ENCODE measurements around the gene SEPTIN6. TPM values are rescaled to one million over a fixed set of nuclear protein-coding genes. Genes with fewer than 3 reads are reported as not detected.

The SEPTIN6 gene
- total RNA-seq, 6 experiments from 2014 or later: 12.7 to 25.6 (median 19.6) TPM

GRCh38 chrX:119647089-119647488 is 45.9 kb downstream of the SEPTIN6 start:
- Histone ChIP-seq H3K36me3 (no peaks in the 10 kb centered on the region), H3K27ac (no peak overlapping the region), H3K4me1 (no peaks in the 10 kb centered on the region), H3K27me3 (no peaks in the 10 kb centered on the region), H3K9me3 (no peaks in the 10 kb centered on the region), H3K4me3 (no peak overlapping the region)
- intact Hi-C loops (cut with DNase I): no loop called here
- ATAC-seq (no peak), DNase-seq (no peak)
- 79% methylated on average over 2 of the region's 2 CpGs for WGBS (ENCODE audit: insufficient coverage, low coverage, low lambda C conversion rate, missing lambda C conversion rate)
- no peak for TF ChIP-seq POLR2A (IDR thresholded peaks at IDR 0.05)

GRCh38 chrX:119646515-119646914 is 46.5 kb downstream of the SEPTIN6 start:
- Histone ChIP-seq H3K27ac (no peak overlapping the region), H3K9me3 (no peaks in the 10 kb centered on the region), H3K27me3 (no peaks in the 10 kb centered on the region), H3K4me1 (no peaks in the 10 kb centered on the region), H3K36me3 (no peaks in the 10 kb centered on the region), H3K4me3 (no peak overlapping the region)
- intact Hi-C loops (cut with DNase I): no loop called here
- DNase-seq (no peak), ATAC-seq (no peak)
- 90% methylated on average over 3 of the region's 4 CpGs for WGBS (ENCODE audit: insufficient coverage, low coverage, low lambda C conversion rate, missing lambda C conversion rate)
- TF ChIP-seq CTCF (IDR thresholded peaks at IDR 0.05): no peak
- TF ChIP-seq POLR2A (IDR thresholded peaks at IDR 0.05): no peak

GRCh38 chrX:119643696-119644095 is 49.3 kb downstream of the SEPTIN6 start:
- H3K9me3 ChIP-seq: no peaks in the 10 kb centered on the region
- no peak for TF ChIP-seq CTCF (IDR thresholded peaks at IDR 0.05)
- no peak for TF ChIP-seq POLR2A (IDR thresholded peaks at IDR 0.05)
- no peak overlapping the region for H3K4me3 ChIP-seq
- no peaks in the 10 kb centered on the region for H3K4me1 ChIP-seq
- 69% methylated on average over 4 of the region's 8 CpGs for WGBS (ENCODE audit: insufficient coverage, low coverage, low lambda C conversion rate, missing lambda C conversion rate)
- DNase-seq (no peak), ATAC-seq (no peak)
- intact Hi-C loops (cut with DNase I): no loop called here
- H3K27ac ChIP-seq: no peak overlapping the region
- no peaks in the 10 kb centered on the region for H3K36me3 ChIP-seq
- no peaks in the 10 kb centered on the region for H3K27me3 ChIP-seq

MicroRNAs within 50 kb of the gene (microRNA counts, 767-probe panel; counts per million panel counts)
- 237 counts per million for microRNA hsa-miR-766-3p

Small RNA genes lying within 50 kb of the gene (microRNA-seq; reads per million reads assigned to microRNA genes)
- gene MIR766: 19.4 to 38.7 reads per million in 2 donors

Small RNA genes lying within 50 kb of the gene (small RNA-seq; reads per million reads assigned to genes)
- 1.2 to 2.0 reads per million in 2 experiments for gene MIR766

Other genes starting within 250 kb of the SEPTIN6 start
- gene SLC25A5, start 224.7 kb downstream of the SEPTIN6 start, total RNA-seq: 100 to 1,000 TPM; 168 to 296 (median 223) TPM
- 10 to 100 TPM in 2 of 6 experiments, 1 to 10 TPM in 4; 4.5 to 13.9 (median 7.1) TPM for gene STEEP1, start 127.8 kb downstream of the SEPTIN6 start, total RNA-seq
- gene UBE2A, start 118.6 kb downstream of the SEPTIN6 start, total RNA-seq: 10 to 100 TPM; 11.9 to 20.4 (median 16.2) TPM
- 1 to 10 TPM; 3.0 to 4.4 (median 4.0) TPM for gene NKRF, start 86.7 kb downstream of the SEPTIN6 start, total RNA-seq
- gene SOWAHD, start 65.4 kb upstream of the SEPTIN6 start, total RNA-seq: 1 to 10 TPM in 1 of 6 experiments, under 1 TPM in 4, not detected in 1; 0.19 to 1.2 (median 0.29) TPM
- 1,000 to 10,000 TPM in 2 of 6 experiments, 100 to 1,000 TPM in 4; 587 to 2,308 (median 667) TPM for gene RPL39, start 98.5 kb upstream of the SEPTIN6 start, total RNA-seq
- 1 to 10 TPM; 1.9 to 3.5 (median 2.5) TPM for gene UPF3B, start 159.8 kb upstream of the SEPTIN6 start, total RNA-seq
- gene RNF113A, start 178.6 kb upstream of the SEPTIN6 start, total RNA-seq: 10 to 100 TPM in 2 of 6 experiments, 1 to 10 TPM in 4; 6.1 to 12.6 (median 7.5) TPM
- gene NDUFA1, start 178.7 kb upstream of the SEPTIN6 start, total RNA-seq: 10 to 100 TPM; 45.9 to 74.1 (median 65.1) TPM
- not detected for gene AKAP14, start 202.7 kb upstream of the SEPTIN6 start, total RNA-seq

All from right lobe of liver (tissue), 6 donors.